ENCODE results near the gene UBC. TPM values are rescaled to one million over a fixed set of nuclear protein-coding genes. Genes with fewer than 3 reads are reported as not detected.

Gene UBC
- total and polyA plus RNA-seq, 9 of the 15 experiments (the other 6 are each of a cell fraction or from before 2014, with no cell fraction given), result 533 to 1,153 (median 813) TPM

GRCh38 chr12:124902916-124903315 lies 11.5 kb downstream of the UBC start:
- Histone ChIP-seq H3K9me1 (ENCODE audit: control insufficient read depth, insufficient read depth, low read length) (no peaks in the 10 kb centered on the region), H3K27me3 (ENCODE audit: control insufficient read depth in 2 of 2, insufficient read depth in 2 of 2, low read length in 2 of 2) (no peaks in the 10 kb centered on the region), H3K79me2 (ENCODE audit: control insufficient read depth, insufficient read depth, low read length) (no peaks in the 10 kb centered on the region), H3K4me1 (replicated peaks in 1 of 2; ENCODE audit: control insufficient read depth in 2 of 2, insufficient read depth in 2 of 2, low read length in 2 of 2) (peaks cover 12 to 14% of the 10 kb centered on the region in 2 experiments; a peak in 4 of 5 replicates), H3K4me3 (no peak overlapping the region), H3K9ac (ENCODE audit: insufficient read depth in 1 of 2, low read depth in 2 of 2, low read length in 2 of 2) (no peak overlapping the region), H3K4me2 (ENCODE audit: insufficient read depth, low read length) (no peak overlapping the region), H3K27ac (ENCODE audit: extremely low read depth, low read depth, low read length) (no peak overlapping the region), H3K36me3 (ENCODE audit: control insufficient read depth, insufficient read depth, low read length) (no peaks in the 10 kb centered on the region), H4K20me1 (replicated peaks; ENCODE audit: control insufficient read depth, insufficient read depth, low read length) (no peaks in the 10 kb centered on the region), H3K9me3 (replicated peaks; ENCODE audit: control insufficient read depth, insufficient read depth, low read depth, low read length) (no peaks in the 10 kb centered on the region), H2AFZ (ENCODE audit: low read depth, low read length) (no peak overlapping the region)
- WGBS (ENCODE audit: insufficient coverage, low coverage, missing lambda C conversion rate), result 85% methylated on average over 6 of the region's 6 CpGs
- DNase-seq (ENCODE audit: extremely low read depth in 1 of 4, low spot score in 3 of 4), result no peak
- POLR2A ChIA-PET, result interaction anchor here (4.1 kb wide), 1 partner anchor 7 kb away, joined by 32 read pairs; no protein-coding TSS in a partner anchor
- in situ Hi-C loops (cut with MboI), result no loop called here
- TF ChIP-seq MAFK (IDR thresholded peaks at IDR 0.05; ENCODE audit: low read length), result no peak
- TF ChIP-seq PHB2 (IDR thresholded peaks at IDR 0.05; ENCODE audit: low read depth), result no peak
- TF ChIP-seq GTF2E2 (tag; IDR thresholded peaks at IDR 0.05), result no peak
- no peak for TF ChIP-seq CCAR2 (IDR thresholded peaks at IDR 0.05; ENCODE audit: low read depth, low read length)
- TF ChIP-seq PTRF (tag; IDR thresholded peaks at IDR 0.05), result no peak
- no peak for TF ChIP-seq CHD7 (IDR thresholded peaks at IDR 0.05; ENCODE audit: low read depth, low read length)
- TF ChIP-seq HNRNPL (IDR thresholded peaks at IDR 0.05; ENCODE audit: low read depth, low read length), result no peak
- TF ChIP-seq HBP1 (CRISPR knock-in tag; IDR thresholded peaks at IDR 0.05), result no peak
- no peak for TF ChIP-seq TFAM (CRISPR knock-in tag; conservative IDR thresholded peaks at IDR 0.05)
- no TSS peak for BruUV-seq (replicated peaks)
- FAIRE-seq, result no peak
- intact Hi-C loops (cut with micrococcal nuclease), result no loop called here
- CTCF ChIA-PET (ENCODE audit: low intra/inter-chr PET ratio), result no interaction called here
- no peak for ATAC-seq

Data from K562 (cell line).